ENCODE results near the gene HPX. TPM values are rescaled to one million over a fixed set of nuclear protein-coding genes. Genes with fewer than 3 reads are reported as not detected.
A peak's percentile ranks its signal among the peaks of the same experiment; 100 is the strongest.

Gene HPX
- under 1 TPM in 2 of 3 donors, not detected in 1; 0.45 to 0.54 TPM for polyA plus RNA-seq

DNA sequence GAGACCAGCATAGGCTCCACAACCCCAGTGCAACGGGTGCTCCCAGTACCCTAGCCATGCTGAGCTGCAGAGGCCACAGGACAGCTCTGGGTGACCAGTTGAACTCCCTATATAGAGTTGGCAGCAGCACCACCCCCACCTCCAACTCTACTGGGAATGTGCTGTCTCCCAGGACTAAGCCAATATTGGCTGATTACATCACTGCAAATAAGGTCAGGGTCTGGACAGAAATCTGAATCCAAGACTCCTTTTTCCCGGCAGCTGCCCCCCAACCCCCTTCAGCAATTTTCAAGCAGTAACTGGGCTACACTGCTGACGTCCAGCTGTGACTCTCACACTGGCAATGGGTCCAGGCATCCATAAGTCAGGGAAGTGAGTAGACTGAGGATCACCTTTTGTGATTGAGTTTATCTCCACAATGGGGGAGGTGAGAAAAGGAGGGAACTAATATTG, at the start of gene HPX:
TSS of gene HPX (minus strand) at position 82 of the 453 bp plus-strand sequence. CDS start at position 58, 24 bp downstream.
- 57 to 74% (median 68%) methylated on average over 3 of the region's 3 CpGs for WGBS, 3 donors
- no peak within 1 kb of the TSS for H3K27ac ChIP-seq (ENCODE audit: low read depth, low read length)

DNA sequence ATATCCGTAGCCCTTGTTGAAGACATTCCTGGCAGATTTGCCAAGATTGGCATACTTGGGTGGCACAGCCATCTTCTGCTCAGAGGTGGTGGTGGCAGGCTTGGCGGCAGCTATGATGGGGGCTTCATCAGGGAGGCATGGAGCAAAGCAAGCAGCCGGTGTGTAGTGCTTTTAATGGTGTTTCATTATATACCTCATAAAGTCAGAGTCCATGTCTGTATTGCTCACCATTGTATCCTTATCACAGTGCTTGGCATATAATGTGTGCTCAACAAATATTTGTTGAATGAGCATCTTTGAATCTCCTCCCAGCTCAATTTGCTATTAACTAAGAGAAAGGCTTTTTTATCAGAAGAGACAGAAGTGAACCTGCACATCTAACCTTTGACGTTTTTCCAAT, 48.5 kb upstream of the HPX start:
- H3K27ac ChIP-seq (ENCODE audit: low read depth, low read length): no peak overlapping the region
- WGBS, 3 donors: 70 to 87% (median 84%) methylated on average over 4 of the region's 4 CpGs

DNA sequence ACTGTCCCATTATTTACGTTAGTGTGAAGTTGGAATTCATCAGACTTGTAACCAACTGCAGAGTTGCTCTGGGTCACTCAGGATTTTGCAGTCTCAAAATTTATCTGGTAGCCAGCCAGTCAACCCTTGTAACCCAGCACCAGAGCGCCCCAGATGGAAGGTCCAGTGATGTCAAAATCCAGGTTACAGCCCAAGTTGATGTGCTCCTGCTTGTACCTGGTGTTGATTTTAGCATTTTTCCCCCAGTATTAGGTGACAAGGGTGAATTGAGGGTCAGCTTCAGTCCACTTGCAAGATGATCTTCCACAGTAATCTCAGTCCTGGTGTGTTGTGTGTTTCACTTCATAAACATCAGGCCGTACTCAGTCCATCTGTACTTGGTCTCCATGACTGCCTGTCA, 48.0 kb upstream of the HPX start:
- no peak overlapping the region for H3K27ac ChIP-seq (ENCODE audit: low read depth, low read length)
- 92 to 97% (median 97%) methylated on average over 3 of the region's 3 CpGs for WGBS, 3 donors

DNA sequence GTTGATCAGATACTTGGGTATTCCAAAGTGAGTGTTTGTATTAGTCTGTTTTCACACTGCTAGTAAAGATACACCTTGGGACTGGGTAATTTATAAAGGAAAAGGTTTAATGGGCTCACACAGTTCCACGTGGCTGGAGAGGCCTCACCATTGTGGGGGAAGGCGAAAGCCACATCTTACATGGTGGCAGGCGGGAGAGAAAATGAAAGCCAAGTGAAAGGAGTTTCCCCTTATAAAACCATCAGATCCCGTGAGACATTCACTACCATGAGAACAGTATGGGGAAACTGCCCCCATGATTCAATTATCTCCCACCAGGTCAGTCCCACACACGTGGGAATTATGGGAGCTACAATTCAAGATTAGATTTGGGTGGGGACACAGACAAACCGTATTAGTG, 47.6 kb upstream of the HPX start:
- WGBS, 3 donors: 87 to 90% (median 89%) methylated on average over 6 of the region's 6 CpGs
- H3K27ac ChIP-seq (ENCODE audit: low read depth, low read length): no peak overlapping the region

DNA sequence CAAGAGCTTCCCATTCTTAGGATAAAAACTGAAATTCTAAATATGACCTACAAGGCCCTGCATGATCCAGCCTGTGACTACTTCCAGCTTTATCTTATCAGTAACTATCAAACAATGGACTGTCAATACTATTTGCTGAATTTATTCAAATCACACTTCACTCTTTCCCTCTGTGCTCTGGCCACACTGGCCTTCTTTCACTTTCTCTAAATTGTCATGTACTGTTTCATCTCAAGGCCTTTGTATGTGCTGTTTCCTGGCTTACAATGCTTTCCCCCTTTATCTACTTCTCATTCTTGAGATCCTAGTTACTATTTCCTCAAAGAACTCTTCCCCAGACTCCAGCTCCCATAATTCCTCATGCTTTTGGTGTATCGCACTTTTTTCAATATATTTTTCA, 46.2 kb upstream of the HPX start:
- 93 to 97% (median 95%) methylated on average over 1 of the region's 1 CpG for WGBS, 3 donors
- no peak overlapping the region for H3K27ac ChIP-seq (ENCODE audit: low read depth, low read length)

GRCh38 chr11:6486256-6486655, 45.5 kb upstream of the HPX start:
- no peak overlapping the region for H3K27ac ChIP-seq (ENCODE audit: low read depth, low read length)
- 84 to 94% (median 88%) methylated on average over 3 of the region's 3 CpGs for WGBS, 3 donors

DNA sequence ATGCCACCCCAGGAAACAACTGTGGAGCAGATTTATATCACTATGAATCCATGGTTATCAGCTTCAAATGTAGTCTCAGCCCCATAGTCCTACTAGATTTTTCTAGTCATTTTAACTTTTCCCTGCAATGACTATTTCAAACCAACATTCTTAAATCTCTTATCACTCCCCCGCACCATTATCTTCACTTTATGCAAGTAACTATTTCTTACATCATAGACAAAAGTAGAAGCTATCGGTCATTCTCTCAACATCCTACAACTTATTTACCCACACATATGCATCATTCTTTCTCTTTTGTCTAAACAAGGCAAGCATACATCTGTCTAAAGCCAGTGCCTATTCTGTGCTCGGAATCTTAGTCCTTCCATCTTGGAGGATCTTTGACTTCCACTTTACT, 44.9 kb upstream of the HPX start:
- WGBS, 3 donors: 88 to 92% (median 90%) methylated on average over 3 of the region's 3 CpGs
- no peak overlapping the region for H3K27ac ChIP-seq (ENCODE audit: low read depth, low read length)

- H3K27ac ChIP-seq (ENCODE audit: low read depth, low read length): no peak overlapping the region
- 84 to 90% (median 86%) methylated on average over 6 of the region's 6 CpGs for WGBS, 3 donors
Measured at GRCh38 chr11:6483015-6483414, 42.2 kb upstream of the HPX start.

- 69 to 78% (median 72%) methylated on average over 4 of the region's 4 CpGs for WGBS, 3 donors
- H3K27ac ChIP-seq (ENCODE audit: low read depth, low read length): no peak overlapping the region
Measured at GRCh38 chr11:6482441-6482840, 41.7 kb upstream of the HPX start.

DNA sequence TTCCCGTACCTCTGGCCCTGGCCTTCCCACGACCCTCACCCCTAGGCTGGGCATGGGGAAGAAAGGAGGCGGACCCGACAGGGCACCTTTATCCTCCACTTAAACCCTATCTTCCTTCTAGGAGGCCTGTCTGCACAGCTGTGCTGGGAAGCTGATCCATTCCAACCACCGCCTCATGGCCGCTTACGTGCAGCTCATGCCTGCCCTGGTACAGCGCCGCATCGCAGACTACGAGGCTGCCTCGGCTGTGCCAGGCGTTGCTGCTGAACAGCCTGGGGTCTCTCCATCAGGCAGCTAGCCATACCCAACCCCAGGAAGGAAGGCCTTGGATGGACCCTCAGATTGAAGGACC, 41.1 kb upstream of the HPX start:
- H3K27ac ChIP-seq (ENCODE audit: low read depth, low read length): peak overlapping the region; percentile 3
- WGBS, 3 donors: 4 to 6% (median 6%) methylated on average over 13 of the region's 13 CpGs

DNA sequence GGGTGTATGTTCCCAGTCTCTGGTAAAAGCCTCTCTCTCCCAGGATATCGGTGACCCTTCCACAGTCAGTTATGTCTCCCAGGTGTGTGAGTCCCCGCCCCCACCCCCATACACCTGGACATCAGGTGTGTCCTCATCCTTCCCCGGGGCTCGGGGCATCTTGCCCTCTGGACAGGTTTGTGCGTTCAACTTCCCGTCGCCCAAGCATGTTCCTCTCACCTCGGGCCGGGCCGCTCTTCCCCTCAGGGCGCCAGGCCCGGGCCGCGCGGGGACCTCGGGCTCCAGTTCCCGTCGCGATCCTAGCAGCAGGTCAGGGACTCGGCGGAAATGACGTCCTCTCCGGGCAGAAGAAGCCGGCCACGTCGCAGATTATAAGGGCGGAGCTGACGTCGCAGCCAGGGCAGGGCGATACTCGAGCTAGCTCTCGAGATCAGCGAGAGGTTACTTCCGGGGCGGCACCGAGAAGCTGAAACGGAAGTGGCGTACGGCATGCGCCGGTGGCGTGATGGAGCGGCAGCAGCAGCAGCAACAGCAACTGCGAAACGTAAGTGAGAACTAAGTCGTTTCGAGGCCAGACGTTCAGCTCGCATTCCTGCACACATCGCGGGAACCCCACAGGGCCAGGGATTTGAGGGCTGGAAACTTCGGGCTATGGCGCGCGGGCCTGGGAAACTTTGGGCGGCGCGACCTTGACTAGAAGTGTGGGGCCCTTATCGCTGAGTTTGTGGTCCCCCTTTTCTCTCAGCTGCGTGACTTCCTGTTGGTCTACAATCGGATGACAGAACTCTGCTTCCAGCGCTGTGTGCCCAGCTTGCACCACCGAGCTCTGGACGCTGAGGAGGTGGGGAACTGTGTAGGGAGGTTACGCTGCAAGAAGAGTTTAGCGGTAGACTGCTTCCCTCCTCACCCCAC, 40.5 kb upstream of the HPX start, which contains the start of the genes ARFIP2 and TIMM10B:
TSS of gene ARFIP2 (minus strand) at position 320 of the 912 bp plus-strand sequence. CDS start 910 bp downstream, outside the sequence.
TSS of gene TIMM10B (plus strand) at position 490 of the 912 bp plus-strand sequence. CDS start at position 506, 16 bp downstream.
- WGBS, 3 donors: 0 to 1% (median 0%) methylated on average over 66 of the region's 66 CpGs
- H3K27ac ChIP-seq (ENCODE audit: low read depth, low read length): peak within 1 kb of the TSS; percentile 21

DNA sequence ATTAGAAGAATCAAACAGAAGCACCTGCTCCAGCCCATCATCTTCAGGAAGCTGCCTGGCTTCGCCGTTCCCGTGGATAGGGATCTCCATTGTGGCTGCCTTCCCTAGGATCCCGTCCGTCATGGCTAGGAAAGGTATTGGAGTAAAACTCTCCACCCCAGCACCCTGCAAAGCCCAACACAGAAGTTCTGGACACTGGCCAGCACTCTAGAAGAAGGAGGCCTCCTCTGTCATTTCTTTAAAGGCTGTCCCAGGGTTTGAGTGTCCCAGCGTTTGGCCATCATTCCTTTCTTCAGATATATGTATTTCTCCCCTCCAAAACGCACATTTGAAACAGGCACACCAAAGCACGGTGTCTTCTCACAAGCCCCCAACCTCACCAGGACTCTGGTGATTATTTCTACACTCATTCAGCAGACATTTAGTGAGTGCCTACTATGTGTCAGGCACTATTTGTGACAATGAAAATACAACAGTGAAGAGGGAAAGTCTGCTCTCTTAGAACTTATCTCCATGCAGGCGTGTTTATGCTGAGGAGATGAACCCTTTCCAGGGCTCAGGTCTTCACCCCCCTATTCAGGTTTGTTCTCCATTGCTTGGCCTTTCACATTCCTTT, 39.6 kb upstream of the HPX start:
- 26 to 76% (median 58%) methylated on average over 9 of the region's 9 CpGs for WGBS, 3 donors
- H3K27ac ChIP-seq (ENCODE audit: low read depth, low read length): peak overlapping the region; percentile 21

GRCh38 chr11:6476571-6476970, 35.8 kb upstream of the HPX start:
- WGBS, 3 donors: 94 to 97% (median 96%) methylated on average over 4 of the region's 4 CpGs
- H3K27ac ChIP-seq (ENCODE audit: low read depth, low read length): no peak overlapping the region

- no peak overlapping the region for H3K27ac ChIP-seq (ENCODE audit: low read depth, low read length)
Measured at GRCh38 chr11:6475936-6476335, 35.1 kb upstream of the HPX start.

GRCh38 chr11:6474806-6475500, 34.2 kb upstream of the HPX start:
- no peak overlapping the region for H3K27ac ChIP-seq (ENCODE audit: low read depth, low read length)
- 69 to 77% (median 77%) methylated on average over 3 of the region's 3 CpGs for WGBS, 3 donors

More at GRCh38 chr11:6475936-6476335, 35.1 kb upstream of the HPX start:
- WGBS, 3 donors: 33 to 73% (median 60%) methylated on average over 5 of the region's 5 CpGs

GRCh38 chr11:6474413-6474792, 33.6 kb upstream of the HPX start:
- H3K27ac ChIP-seq (ENCODE audit: low read depth, low read length): peak overlapping the region; percentile 51
- WGBS, 3 donors: 28 to 31% (median 29%) methylated on average over 7 of the region's 7 CpGs

GRCh38 chr11:6473451-6474412, 32.9 kb upstream of the HPX start, which contains the start of gene TRIM3:
Gene TRIM3, minus strand, starts transcription at chr11:6473941. Its CDS starts 8,246 bp downstream, at chr11:6465695.
- peak within 1 kb of the TSS; percentile 51 for H3K27ac ChIP-seq (ENCODE audit: low read depth, low read length)
- WGBS, 3 donors: 0 to 1% (median 1%) methylated on average over 51 to 84 of the region's 87 CpGs

GRCh38 chr11:6472934-6473333, 32.1 kb upstream of the HPX start:
- WGBS, 3 donors: 33 to 49% (median 47%) methylated on average over 1 of the region's 1 CpG

More at GRCh38 chr11:6472934-6473333, 32.1 kb upstream of the HPX start:
- H3K27ac ChIP-seq (ENCODE audit: low read depth, low read length): no peak overlapping the region
